ENCODE results near the gene PHKG1.
"Not testable (repeated sequence)": the region's sequence is repeated elsewhere in the genome, so short reads cannot be mapped to it uniquely, and the experiment has no call there.

- TF ChIP-seq E2F1 (CRISPR knock-in tag; IDR thresholded peaks at IDR 0.05); CTCF (IDR thresholded peaks at IDR 0.05); ETV6 (CRISPR knock-in tag; IDR thresholded peaks at IDR 0.05); ATF3 (CRISPR knock-in tag; conservative IDR thresholded peaks at IDR 0.05): not testable (repeated sequence)
Measured at GRCh38 chr7:56045758-56046157, 47.0 kb downstream of the PHKG1 start.

Data from WTC11 (cell line).